Trophoblast cell (in vitro differentiated cells and primary cell): ENCODE data around the gene SRD5A1.
A peak's percentile ranks its signal among the peaks of the same experiment; 100 is the strongest.

Experiments used
- DNase-seq, 2 donors: peaks; one replicate each; pipeline ENCODE4 v3.0.0-alpha.2; 2016
- H2AFZ ChIP-seq: 2 replicates; pipeline ENCODE4 v1.6.1; 2013; ENCODE audit warnings: low read length, moderate library complexity, mild to moderate bottlenecking; ENCODE audit not compliant: insufficient read depth, poor library complexity
- H2AK5ac ChIP-seq: 2 replicates; pipeline ENCODE4 v1.6.1; 2013; ENCODE audit warnings: mild to moderate bottlenecking, low read length
- H2BK120ac ChIP-seq: 2 replicates; pipeline ENCODE4 v1.6.1; 2013; ENCODE audit warnings: low read length, mild to moderate bottlenecking, moderate library complexity; ENCODE audit not compliant: insufficient read depth, poor library complexity
- H2BK12ac ChIP-seq: 2 replicates; pipeline ENCODE4 v1.6.1; 2013; ENCODE audit warnings: mild to moderate bottlenecking, low read length, moderate library complexity
- H2BK5ac ChIP-seq: 2 replicates; pipeline ENCODE4 v1.6.1; 2013; ENCODE audit warnings: low read length, low read depth, moderate library complexity, mild to moderate bottlenecking; ENCODE audit not compliant: poor library complexity
- H3K14ac ChIP-seq: 2 replicates; pipeline ENCODE4 v1.6.1; 2013; ENCODE audit warnings: mild to moderate bottlenecking, low read length
- H3K18ac ChIP-seq: 2 replicates; pipeline ENCODE4 v1.6.1; 2013; ENCODE audit warnings: mild to moderate bottlenecking, low read length
- H3K23ac ChIP-seq: 2 replicates; pipeline ENCODE4 v1.6.1; 2013; ENCODE audit warnings: low read length
- H3K27ac ChIP-seq: 2 replicates; pipeline ENCODE4 v1.5.1; 2013; ENCODE audit warnings: low read depth, mild to moderate bottlenecking, inconsistent platforms, low read length, moderate library complexity
- H3K27me3 ChIP-seq: 2 replicates; pipeline ENCODE4 v1.6.1; 2013; ENCODE audit warnings: inconsistent platforms, mild to moderate bottlenecking, low read length, moderate library complexity; ENCODE audit not compliant: insufficient read depth
- H3K36me3 ChIP-seq, 2 experiments: 1 replicate in 1 of 2; 2 replicates in 1 of 2; pipeline ENCODE4 v1.6.1; 2013; ENCODE audit warnings: low read length in 2 of 2, mild to moderate bottlenecking in 2 of 2, moderate library complexity in 1 of 2; ENCODE audit not compliant: insufficient read depth in 2 of 2, control insufficient read depth in 1 of 2
- H3K4ac ChIP-seq: 2 replicates; pipeline ENCODE4 v1.6.1; 2013; ENCODE audit warnings: low read depth, mild to moderate bottlenecking, low read length, moderate library complexity
- H3K4me1 ChIP-seq, 2 experiments: 1 replicate in 1 of 2; 2 replicates in 1 of 2; pipeline ENCODE4 v1.6.1; 2013; ENCODE audit warnings: low read length in 2 of 2, mild to moderate bottlenecking in 2 of 2, moderate library complexity in 1 of 2; ENCODE audit not compliant: insufficient read depth in 2 of 2, control insufficient read depth in 1 of 2
- H3K4me2 ChIP-seq: 2 replicates; pipeline ENCODE4 v1.6.1; 2013; ENCODE audit warnings: inconsistent platforms, mild to moderate bottlenecking, low read length, moderate library complexity
- H3K4me3 ChIP-seq: 2 replicates; pipeline ENCODE4 v1.5.1; 2013; ENCODE audit warnings: mild to moderate bottlenecking, low read depth, low read length, inconsistent platforms
- H3K79me1 ChIP-seq: one replicate; pipeline ENCODE4 v1.6.1; 2013; ENCODE audit warnings: low read length
- H3K79me2 ChIP-seq: 2 replicates; pipeline ENCODE4 v1.6.1; 2013; ENCODE audit warnings: low read length, mild to moderate bottlenecking; ENCODE audit not compliant: control insufficient read depth, insufficient read depth, poor library complexity
- H3K9ac ChIP-seq: 2 replicates; pipeline ENCODE4 v1.6.1; 2013; ENCODE audit warnings: mild to moderate bottlenecking, low read length
- H3K9me3 ChIP-seq: 2 replicates; pipeline ENCODE4 v1.6.1; 2013; ENCODE audit warnings: low read depth, mild to moderate bottlenecking, control low read depth, inconsistent platforms, low read length; ENCODE audit not compliant: insufficient read depth
- H4K12ac ChIP-seq: 2 replicates; pipeline ENCODE4 v1.6.1; 2013; ENCODE audit warnings: low read depth, mild to moderate bottlenecking, low read length, moderate library complexity
- H4K8ac ChIP-seq: 2 replicates; pipeline ENCODE4 v1.6.1; 2013; ENCODE audit warnings: low read depth, mild to moderate bottlenecking, low read length, moderate library complexity
- H4K91ac ChIP-seq: one replicate; pipeline ENCODE4 v1.6.1; 2013; ENCODE audit warnings: low read depth, mild to moderate bottlenecking, low read length, moderate library complexity
- WGBS: extraction: QIAGEN DNeasy Blood & Tissue Kit; methylation state at CpG from one replicate; pipeline ENCODE4 v1.1.7; 2013; ENCODE audit warnings: missing lambda C conversion rate; ENCODE audit not compliant: insufficient read length, insufficient coverage; ENCODE audit errors: extremely low coverage; 5-methylcytosine and 5-hydroxymethylcytosine counted together

The SRD5A1 gene

DNA sequence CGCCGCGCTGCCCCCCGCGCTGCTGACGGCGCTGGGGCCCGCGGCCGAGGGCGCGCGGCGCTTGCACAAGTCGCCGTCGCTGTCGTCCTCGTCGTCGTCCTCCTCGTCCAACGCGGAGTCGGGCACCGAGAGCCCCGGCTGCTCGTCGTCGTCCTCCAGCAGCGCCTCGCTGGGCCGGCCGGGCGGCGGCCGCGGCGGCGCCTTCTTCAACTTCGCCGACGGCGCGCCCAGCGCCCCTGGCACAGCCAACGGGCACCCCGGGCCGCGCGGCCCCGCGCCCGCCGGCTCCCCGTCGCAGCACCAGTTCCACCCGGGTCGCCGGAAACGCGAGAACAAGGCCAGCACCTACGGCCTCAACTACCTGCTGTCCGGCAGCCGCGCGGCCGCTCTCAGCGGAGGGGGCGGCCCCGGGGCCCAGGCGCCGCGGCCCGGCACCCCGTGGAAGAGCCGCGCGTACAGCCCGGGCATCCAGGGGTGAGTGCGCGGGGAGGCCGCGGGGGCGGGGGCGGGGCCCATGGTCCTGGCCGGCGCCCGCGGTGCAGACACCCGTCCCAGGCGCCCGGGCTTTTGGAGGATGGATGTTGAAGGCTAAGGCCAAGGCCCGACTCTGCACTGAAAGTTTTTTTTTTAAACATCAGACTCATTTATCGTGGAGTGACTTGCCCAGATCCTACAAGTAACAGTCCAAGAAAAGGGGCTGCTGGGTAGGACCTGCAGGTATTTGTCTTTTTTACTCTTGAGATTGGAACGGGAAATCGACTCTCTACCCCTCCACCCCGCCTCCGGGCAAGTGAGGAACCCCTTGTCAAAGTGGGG, 81.2 kb downstream of the SRD5A1 start:
- Histone ChIP-seq H2BK12ac (no peak overlapping the region), H3K4ac (peak overlapping the region; percentile 59), H4K8ac (peak overlapping the region; percentile 31), H3K4me3 (peak overlapping the region; percentile 91), H4K91ac (no peak overlapping the region), H3K36me3 (peaks cover 9 to 19% of the 10 kb centered on the region in 2 experiments), H3K27ac (peak overlapping the region; percentile 45), H4K12ac (peak overlapping the region; percentile 59), H3K4me1 (peaks cover 13 to 16% of the 10 kb centered on the region in 2 experiments), H2AFZ (peak overlapping the region; percentile 51), H3K79me1 (peaks cover 15% of the 10 kb centered on the region), H2BK5ac (no peak overlapping the region), H3K23ac (no peak overlapping the region), H2AK5ac (no peak overlapping the region), H3K9ac (peak overlapping the region; percentile 88), H3K4me2 (peak overlapping the region; percentile 79), H2BK120ac (no peak overlapping the region), H3K27me3 (no peaks in the 10 kb centered on the region), H3K18ac (peak overlapping the region; percentile 66), H3K9me3 (no peaks in the 10 kb centered on the region), H3K79me2 (peaks cover 30% of the 10 kb centered on the region), H3K14ac (peak overlapping the region; percentile 85)
- peak in 1 of 2 donors; percentile 25 for DNase-seq
- WGBS, result no CpG with 5 or more reads among the region's 99 CpGs

- Histone ChIP-seq H3K27me3 (no peaks in the 10 kb centered on the region), H3K9ac (no peak overlapping the region)
Observed at GRCh38 chr5:6715271-6715670, 82.0 kb downstream of the SRD5A1 start.

GRCh38 chr5:6715758-6716628, 82.8 kb downstream of the SRD5A1 start:
- Histone ChIP-seq H3K18ac (no peak overlapping the region), H3K9me3 (no peaks in the 10 kb centered on the region), H3K4me1 (peaks cover 13 to 16% of the 10 kb centered on the region in 2 experiments), H2BK12ac (no peak overlapping the region), H3K9ac (no peak overlapping the region), H3K79me2 (peaks cover 38% of the 10 kb centered on the region), H3K4ac (peak overlapping the region; percentile 57), H2AK5ac (no peak overlapping the region), H4K12ac (no peak overlapping the region), H3K36me3 (peaks cover 16 to 24% of the 10 kb centered on the region in 2 experiments), H2BK5ac (no peak overlapping the region), H3K27ac (no peak overlapping the region), H4K91ac (no peak overlapping the region), H3K23ac (no peak overlapping the region), H3K79me1 (peaks cover 15% of the 10 kb centered on the region), H4K8ac (no peak overlapping the region), H3K27me3 (no peaks in the 10 kb centered on the region), H2AFZ (peak overlapping the region; percentile 37), H3K14ac (no peak overlapping the region), H3K4me2 (peak overlapping the region; percentile 75), H3K4me3 (no peak overlapping the region), H2BK120ac (no peak overlapping the region)
- peak; percentile 89 to 90 for DNase-seq
- no CpG with 5 or more reads among the region's 17 CpGs for WGBS

More at GRCh38 chr5:6715271-6715670, 82.0 kb downstream of the SRD5A1 start:
- H3K9me3 ChIP-seq, result no peaks in the 10 kb centered on the region
- no peak for DNase-seq
- peak overlapping the region; percentile 57 for H3K4ac ChIP-seq
- WGBS, result no CpG with 5 or more reads among the region's 6 CpGs
- peaks cover 13 to 16% of the 10 kb centered on the region in 2 experiments for H3K4me1 ChIP-seq
- peak overlapping the region; percentile 75 for H3K4me2 ChIP-seq
- H3K79me1 ChIP-seq, result peaks cover 15% of the 10 kb centered on the region
- H4K8ac ChIP-seq, result no peak overlapping the region
- H3K27ac ChIP-seq, result no peak overlapping the region
- no peak overlapping the region for H4K91ac ChIP-seq
- no peak overlapping the region for H4K12ac ChIP-seq
- H2BK12ac ChIP-seq, result no peak overlapping the region
- no peak overlapping the region for H3K14ac ChIP-seq
- H3K36me3 ChIP-seq, result peaks cover 13 to 21% of the 10 kb centered on the region in 2 experiments
- H3K79me2 ChIP-seq, result peaks cover 35% of the 10 kb centered on the region
- H2AK5ac ChIP-seq, result no peak overlapping the region
- H2BK5ac ChIP-seq, result no peak overlapping the region
- H3K18ac ChIP-seq, result no peak overlapping the region
- no peak overlapping the region for H3K4me3 ChIP-seq
- H2AFZ ChIP-seq, result no peak overlapping the region
- H2BK120ac ChIP-seq, result no peak overlapping the region
- H3K23ac ChIP-seq, result no peak overlapping the region

DNA sequence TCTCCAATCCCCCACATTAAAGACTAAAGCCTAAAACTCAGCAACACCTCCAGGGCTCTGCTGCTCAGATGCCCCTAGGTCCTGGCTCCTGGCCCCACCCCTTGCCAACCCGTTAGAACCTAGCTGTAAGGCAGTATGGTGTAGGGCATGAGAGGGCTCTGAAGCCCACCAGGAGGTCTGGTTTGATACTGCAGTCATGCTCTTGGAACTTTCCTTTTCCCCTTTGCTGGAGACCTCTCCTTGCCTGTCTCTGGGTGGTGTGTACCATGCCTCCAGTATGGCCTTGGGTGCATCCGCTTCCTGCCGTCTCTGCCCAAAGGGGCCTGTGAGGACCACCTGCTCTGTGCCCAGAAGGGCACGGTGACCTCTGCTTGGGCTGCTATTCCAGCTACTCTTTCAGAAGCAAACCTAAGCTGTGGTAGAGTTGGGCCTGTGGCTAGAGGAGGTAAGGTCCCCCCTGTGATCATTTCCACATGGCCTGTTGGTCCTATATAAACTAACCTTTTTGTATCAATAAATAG, 83.4 kb downstream of the SRD5A1 start:
- Histone ChIP-seq H3K4ac (peak overlapping the region; percentile 57), H2BK5ac (no peak overlapping the region), H3K4me2 (peak overlapping the region; percentile 8), H2AK5ac (no peak overlapping the region), H4K91ac (no peak overlapping the region), H3K27ac (no peak overlapping the region), H3K27me3 (no peaks in the 10 kb centered on the region), H3K4me1 (peaks cover 13 to 16% of the 10 kb centered on the region in 2 experiments), H3K9ac (no peak overlapping the region), H3K14ac (no peak overlapping the region), H3K18ac (no peak overlapping the region), H2BK12ac (no peak overlapping the region), H3K79me2 (peaks cover 39% of the 10 kb centered on the region), H2AFZ (no peak overlapping the region), H4K12ac (no peak overlapping the region), H3K4me3 (no peak overlapping the region), H3K9me3 (no peaks in the 10 kb centered on the region), H3K36me3 (peaks cover 16 to 24% of the 10 kb centered on the region in 2 experiments), H4K8ac (no peak overlapping the region), H3K23ac (no peak overlapping the region), H2BK120ac (no peak overlapping the region), H3K79me1 (peaks cover 15% of the 10 kb centered on the region)
- no CpG with 5 or more reads among the region's 4 CpGs for WGBS
- no peak for DNase-seq
